GM21825 (cell line): ENCODE data around the gene PCBP2.

Experiments used
- ATAC-seq: cut with Tn5 transposase; IDR thresholded peaks from one replicate; pipeline ENCODE4 v1.9.1; 2021; ENCODE audit warnings: mild to moderate bottlenecking, moderate library complexity; ENCODE audit not compliant: unreplicated experiment

Gene PCBP2

GRCh38 chr12:53492188-53492587 is 40.3 kb downstream of the PCBP2 start:
- no peak for ATAC-seq

GRCh38 chr12:53492830-53493609 is 41.1 kb downstream of the PCBP2 start:
- peak; percentile 92 for ATAC-seq

- ATAC-seq: no peak
These were observed 41.9 kb downstream of the PCBP2 start for GRCh38 chr12:53493610-53494391.

GRCh38 chr12:53495903-53496751 is 44.2 kb downstream of the PCBP2 start:
- ATAC-seq: no peak

- ATAC-seq: no peak
These were observed 44.8 kb downstream of the PCBP2 start for GRCh38 chr12:53496752-53497032.

GRCh38 chr12:53497461-53497860 is 45.6 kb downstream of the PCBP2 start:
- no peak for ATAC-seq

GRCh38 chr12:53498235-53498630 is 46.3 kb downstream of the PCBP2 start:
- no peak for ATAC-seq

GRCh38 chr12:53499266-53500141 is 47.6 kb downstream of the PCBP2 start, which contains the start of gene MAP3K12:
MAP3K12 (minus strand) TSS chr12:53499458; CDS start chr12:53487391, 12,067 bp downstream.
- ATAC-seq: no peak

- no peak for ATAC-seq
These were observed 48.4 kb downstream of the PCBP2 start for GRCh38 chr12:53500142-53500775.

GRCh38 chr12:53500776-53501614 is 49.1 kb downstream of the PCBP2 start, which contains the start of gene TARBP2:
TARBP2 (plus strand) TSS chr12:53501283; CDS start chr12:53501409, 126 bp downstream.
- ATAC-seq: peak; percentile 72

GRCh38 chr12:53501615-53502181 is 49.8 kb downstream of the PCBP2 start:
- ATAC-seq: no peak

- no peak for ATAC-seq
These were observed 50.4 kb downstream of the PCBP2 start for GRCh38 chr12:53502331-53502730.

- ATAC-seq: no peak
These were observed 51.3 kb downstream of the PCBP2 start for GRCh38 chr12:53502983-53503728.

GRCh38 chr12:53504004-53504920 is 52.4 kb downstream of the PCBP2 start:
- ATAC-seq: no peak

GRCh38 chr12:53505086-53505485 is 53.2 kb downstream of the PCBP2 start:
- ATAC-seq: no peak

- no peak for ATAC-seq
These were observed 53.9 kb downstream of the PCBP2 start for GRCh38 chr12:53505555-53506449.
